H54 (cell line): Measurements from ENCODE around the gene DIP2C.
"Not testable (repeated sequence)": the region's sequence is repeated elsewhere in the genome, so short reads cannot be mapped to it uniquely, and the experiment has no call there.

Experiments
- DNase-seq: peaks from one replicate; pipeline ENCODE4 v3.0.0; 2011; ENCODE audit warnings: low spot score, mixed read lengths; ENCODE audit not compliant: insufficient read length
- FAIRE-seq: peaks from 3 replicates; lab custom pipeline; 2011; peaks lifted over from hg19 to GRCh38; lab: Jason Lieb, UNC
- POLR2A ChIP-seq: IDR thresholded peaks from 2 replicates; pipeline ENCODE4 v1.6.1; 2011; ENCODE audit warnings: low read depth, mild to moderate bottlenecking, low read length

DIP2C gene

DNA sequence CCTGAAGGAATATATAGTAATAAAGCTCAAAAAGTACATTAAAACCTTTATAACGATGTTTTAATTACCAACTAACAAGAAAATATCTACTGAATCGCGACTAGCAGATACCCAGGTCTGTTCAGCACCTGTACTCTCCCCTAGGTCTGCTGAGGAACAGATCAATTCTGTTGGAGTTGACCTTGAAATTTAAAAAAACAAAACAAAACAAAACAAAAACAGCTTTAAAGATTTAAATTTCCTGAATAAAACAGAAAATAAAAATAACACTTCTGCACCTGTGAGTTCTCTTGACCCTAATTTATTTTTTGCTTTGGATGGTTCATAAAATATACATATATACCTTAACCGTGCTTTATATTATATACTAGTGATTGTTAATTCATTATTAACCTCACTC lies 24.6 kb downstream of the DIP2C start:
- FAIRE-seq (no peak), DNase-seq (no peak)
- no peak for TF ChIP-seq POLR2A

DNA sequence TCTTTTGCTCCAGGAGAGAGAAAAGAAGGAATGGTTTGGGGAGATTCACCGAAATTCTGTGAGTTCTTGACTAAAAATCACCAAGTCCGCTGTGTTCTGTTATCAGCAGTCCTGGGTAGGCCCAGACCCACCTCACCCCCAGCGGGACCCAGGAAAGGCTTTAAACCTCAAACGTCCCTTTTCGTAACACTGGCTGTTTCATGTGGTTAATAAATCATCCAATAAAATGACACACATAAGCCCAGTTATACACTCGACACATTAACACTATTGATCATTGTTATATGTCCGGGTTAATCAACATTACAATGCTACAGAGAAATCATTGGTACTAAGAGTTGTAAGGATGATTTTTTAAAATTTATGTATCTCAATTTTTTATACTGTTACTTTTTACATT lies 25.2 kb downstream of the DIP2C start:
- no peak for TF ChIP-seq POLR2A
- no peak for FAIRE-seq
- DNase-seq: no peak

DNA sequence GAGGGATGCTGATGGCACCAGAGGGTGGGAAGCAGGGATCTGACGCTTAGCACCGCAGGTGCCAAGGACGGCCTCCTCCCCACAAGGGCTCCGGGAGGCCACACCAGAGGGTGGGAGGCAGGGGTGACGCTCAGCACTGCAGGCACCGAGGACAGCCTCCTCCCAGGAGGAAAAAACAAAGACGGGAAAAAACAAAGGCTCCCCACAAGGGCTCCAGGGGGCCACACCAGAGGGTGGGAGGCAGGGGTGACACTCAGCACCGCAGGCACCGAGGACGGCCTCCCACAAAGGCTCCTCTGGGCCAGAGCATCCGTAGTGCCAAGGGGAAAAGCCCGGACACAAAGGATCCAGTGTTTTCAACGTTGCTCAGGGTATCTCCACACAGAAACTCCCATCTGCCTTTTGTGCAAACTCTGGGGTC lies 25.6 kb downstream of the DIP2C start:
- FAIRE-seq: no peak
- no peak for DNase-seq
- TF ChIP-seq POLR2A: no peak

DNA sequence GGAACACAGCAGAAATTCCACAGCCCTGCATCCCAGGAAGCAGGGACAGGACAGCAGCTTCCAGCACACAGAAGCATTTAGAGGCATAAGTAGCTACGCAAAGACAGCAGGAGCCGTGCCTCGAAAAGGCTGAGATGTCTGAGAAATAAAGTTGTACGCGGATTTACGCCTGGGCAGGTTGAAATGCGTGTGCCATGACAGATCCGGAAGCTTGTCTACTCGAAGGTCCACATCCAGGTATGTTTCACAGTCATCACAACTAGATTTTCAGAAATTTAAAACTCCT lies 26.1 kb downstream of the DIP2C start:
- FAIRE-seq (no peak), DNase-seq (no peak)
- TF ChIP-seq POLR2A: no peak

DNA sequence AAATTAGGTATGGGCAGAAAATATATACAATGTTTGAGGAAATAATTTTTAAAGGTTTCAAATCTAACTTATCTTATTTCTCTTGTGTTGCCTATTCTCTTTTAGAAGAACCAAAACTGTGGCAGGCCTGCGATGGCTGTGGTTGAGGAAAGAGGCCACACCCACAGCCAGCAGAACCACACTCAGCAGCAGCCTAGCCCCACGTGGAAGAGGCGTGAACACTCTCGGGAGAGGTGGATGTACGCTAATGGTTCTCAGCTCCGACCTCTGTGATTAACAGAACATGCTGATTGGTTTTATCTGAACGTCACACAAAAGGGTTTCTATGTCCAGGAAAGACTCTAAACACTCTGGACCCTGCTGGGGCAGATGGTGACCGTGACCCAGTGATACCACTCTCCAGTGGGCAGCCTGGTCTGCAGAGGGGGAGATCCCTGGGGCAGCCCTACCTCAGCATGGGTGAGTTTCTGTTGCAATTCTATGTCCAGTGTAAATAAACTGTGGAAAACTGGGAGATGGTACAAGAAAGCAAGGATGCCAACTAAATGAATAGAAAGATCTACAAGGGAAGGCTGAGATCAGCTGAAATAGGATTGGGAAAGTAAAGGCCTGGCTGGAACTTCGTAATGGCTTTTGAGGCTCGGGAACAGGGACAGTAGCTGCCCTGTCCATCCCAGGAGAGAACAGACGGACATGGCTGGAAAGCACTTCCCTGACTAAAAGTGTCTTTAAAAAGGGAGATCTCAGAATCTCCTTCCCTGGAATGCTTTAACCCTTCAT lies 26.6 kb downstream of the DIP2C start:
- no peak for FAIRE-seq
- no peak for TF ChIP-seq POLR2A
- DNase-seq: no peak

DNA sequence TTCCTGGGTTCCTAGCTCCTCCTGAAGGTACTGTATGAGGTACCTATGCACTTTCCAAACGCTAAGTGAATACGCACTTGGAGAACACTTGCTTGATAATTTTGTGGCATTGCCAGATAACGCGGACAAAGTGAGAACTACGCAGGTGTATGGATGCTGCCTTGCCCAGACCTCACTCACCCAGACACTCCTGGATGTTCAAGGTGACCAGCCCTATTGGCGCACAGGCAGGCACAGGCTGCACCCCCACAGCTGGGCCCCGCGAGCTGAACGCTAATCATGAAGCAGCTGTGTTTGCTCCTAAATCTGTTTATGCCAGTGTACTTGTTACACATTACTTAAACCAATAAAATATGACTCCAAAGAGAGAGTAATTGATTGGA lies 27.3 kb downstream of the DIP2C start:
- TF ChIP-seq POLR2A: no peak
- DNase-seq (no peak), FAIRE-seq (no peak)

DNA sequence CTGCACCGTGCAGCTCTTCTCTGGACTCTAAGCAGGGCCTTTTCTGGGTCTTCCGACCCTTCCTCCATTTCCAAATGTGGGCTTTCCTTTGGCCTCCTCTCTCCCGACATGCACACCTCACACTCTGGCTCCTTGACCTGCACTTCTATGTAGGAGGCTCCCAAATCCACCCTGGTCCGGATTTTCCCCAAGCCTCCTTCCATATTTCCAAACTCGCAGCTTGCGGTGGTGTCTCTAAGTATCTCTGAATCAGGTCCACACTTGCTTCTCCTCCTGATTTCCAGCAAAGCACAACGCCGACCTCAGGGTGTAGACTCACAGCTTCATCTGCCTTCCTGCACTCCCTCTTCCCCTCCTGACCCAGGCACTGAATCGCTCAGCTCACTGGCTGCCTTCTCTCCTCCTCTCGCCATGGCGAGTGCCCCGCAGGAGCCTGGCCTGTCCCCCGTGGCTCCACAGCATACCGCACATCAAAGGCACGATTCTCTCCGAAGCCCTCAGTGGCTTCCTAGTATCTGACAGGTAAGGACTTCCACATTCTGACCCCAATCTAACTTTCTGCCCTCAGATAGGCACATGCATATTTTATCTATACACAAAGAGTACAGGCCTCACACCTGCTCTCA lies 27.8 kb downstream of the DIP2C start:
- FAIRE-seq (no peak), DNase-seq (no peak)
- no peak for TF ChIP-seq POLR2A

DNA sequence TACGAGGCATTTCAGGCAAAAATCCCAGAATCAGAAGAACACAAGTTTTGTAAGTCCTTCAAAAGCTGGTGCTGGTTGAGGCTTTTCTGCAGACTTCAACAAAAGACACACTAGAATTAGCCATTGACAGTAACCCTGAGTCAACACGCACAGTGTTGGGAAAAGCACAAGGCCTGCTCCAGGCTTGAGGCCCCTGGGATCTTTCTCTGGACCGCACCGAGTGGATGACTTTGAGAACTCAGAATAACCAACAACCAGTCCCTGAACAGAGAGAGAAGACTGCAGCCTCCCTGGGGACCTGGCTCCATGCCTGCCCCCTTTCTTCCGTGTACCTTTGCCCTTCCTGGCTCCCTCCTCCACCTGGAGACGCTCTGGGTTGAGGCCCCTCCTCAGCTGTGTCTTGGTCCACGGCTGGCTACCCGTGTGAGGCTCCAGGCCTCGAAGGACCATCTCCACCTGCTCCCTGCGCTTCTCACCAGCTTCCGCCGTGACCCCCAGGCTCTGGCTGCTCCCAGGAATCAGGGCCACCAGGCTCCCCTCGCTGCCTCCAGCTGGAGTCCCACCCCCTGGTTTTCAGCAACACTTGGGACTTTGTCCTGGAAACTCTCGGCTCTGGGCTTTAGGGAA lies 28.4 kb downstream of the DIP2C start:
- DNase-seq: no peak
- FAIRE-seq: no peak
- no peak for TF ChIP-seq POLR2A

DNA sequence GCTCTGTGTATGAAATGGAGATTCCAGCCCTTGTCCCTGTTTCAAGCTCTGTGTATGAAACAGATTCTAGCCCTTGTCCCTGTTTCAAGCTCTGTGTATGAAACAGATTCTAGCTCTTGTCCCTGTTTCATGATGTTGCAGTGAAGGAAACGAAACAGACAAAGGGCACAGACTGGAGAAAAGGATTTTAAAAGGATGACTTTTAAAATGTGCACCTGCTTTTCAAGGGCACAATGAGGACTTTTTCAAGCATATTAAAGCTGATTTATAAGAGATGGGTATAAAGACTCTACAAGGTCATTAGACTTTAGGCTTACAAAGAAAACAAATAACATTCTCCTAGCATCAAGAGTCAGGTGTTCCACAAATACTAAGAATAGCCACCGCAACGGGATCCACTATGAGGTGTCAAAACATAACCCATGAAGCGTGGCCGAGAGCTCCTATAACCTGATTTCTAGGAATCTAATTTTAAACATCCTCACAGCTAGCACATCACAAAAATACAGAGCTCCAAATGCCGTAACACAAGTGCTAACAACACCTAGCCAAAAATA lies 29.0 kb downstream of the DIP2C start:
- no peak for DNase-seq
- no peak for TF ChIP-seq POLR2A
- no peak for FAIRE-seq

DNA sequence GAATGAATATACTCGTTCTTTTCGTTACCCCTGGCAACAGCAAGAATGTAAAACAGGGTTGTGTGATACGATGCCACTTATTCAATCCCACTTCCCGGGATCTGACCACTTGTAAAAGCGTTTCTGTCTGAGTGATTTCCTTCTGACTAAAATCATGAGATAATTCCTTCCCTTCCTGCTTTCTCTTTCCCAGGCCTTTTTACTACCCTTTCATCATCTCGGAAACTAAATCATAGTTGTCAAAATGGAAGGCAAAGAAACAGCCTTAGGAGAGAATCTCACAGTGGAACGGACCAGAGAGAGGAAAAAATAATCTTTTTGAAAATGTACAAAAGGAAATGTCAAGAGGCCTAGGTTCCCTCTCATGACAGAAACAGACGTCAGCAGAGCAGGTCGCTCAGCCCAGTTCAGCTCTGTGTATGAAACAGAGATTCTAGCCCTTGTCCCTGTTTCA lies 29.8 kb downstream of the DIP2C start:
- FAIRE-seq (no peak), DNase-seq (no peak)
- no peak for TF ChIP-seq POLR2A

DNA sequence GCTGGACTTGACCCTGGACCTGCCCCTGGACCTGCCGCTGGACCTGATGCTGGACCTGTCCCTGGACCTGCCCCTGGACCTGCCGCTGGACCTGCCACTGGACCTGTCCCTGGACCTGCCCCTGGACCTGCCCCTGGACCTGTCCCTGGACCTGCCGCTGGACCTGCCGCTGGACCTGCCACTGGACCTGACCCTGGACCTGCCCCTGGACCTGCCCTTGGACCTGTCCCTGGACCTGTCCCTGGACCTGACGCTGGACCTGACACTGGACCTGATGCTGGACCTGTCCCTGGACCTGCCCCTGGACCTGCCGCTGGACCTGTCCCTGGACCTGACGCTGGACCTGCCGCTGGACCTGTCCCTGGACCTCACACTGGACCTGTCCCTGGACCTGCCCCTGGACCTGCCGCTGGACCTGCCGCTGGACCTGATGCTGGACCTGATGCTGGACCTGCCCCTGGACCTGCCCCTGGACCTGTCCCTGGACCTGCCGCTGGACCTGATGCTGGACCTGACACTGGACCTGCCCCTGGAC lies 31.6 kb downstream of the DIP2C start:
- FAIRE-seq, DNase-seq: not testable (repeated sequence)

DNA sequence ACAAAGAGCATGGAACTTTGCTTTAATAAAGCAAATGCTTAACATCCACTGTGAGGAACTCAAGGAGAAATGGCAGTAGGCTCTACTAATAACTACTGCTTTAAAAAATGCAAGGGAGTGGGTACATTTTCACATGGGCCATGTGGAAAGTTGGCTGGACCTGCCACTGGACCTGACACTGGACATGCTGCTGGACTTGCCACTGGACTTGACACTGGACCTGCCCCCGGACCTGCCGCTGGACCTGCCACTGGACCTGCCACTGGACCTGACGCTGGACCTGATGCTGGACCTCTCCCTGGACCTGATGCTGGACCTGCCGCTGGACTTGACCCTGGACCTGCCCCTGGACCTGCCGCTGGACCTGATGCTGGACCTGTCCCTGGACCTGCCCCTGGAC lies 32.6 kb downstream of the DIP2C start:
- no peak for DNase-seq
- TF ChIP-seq POLR2A: no peak
- FAIRE-seq: no peak

DNA sequence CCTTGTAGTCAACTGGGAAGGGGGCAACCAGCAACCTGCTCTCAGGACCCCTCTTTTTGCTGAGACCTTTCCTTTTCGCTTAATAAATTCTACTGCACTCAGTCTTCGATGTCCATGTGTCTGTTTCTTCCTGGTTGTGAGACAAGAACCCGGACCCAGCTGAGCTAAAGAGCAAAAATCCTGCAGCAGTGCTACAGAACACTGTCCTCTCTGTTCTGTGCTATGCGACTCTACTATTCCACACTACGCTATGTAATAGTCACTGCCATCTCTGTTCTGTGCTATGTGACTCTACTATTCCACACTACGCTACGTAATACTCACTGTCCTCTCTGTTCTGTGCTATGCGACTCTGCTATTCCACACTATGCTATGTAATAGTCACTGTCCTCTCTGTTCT lies 34.3 kb downstream of the DIP2C start:
- FAIRE-seq (no peak), DNase-seq (no peak)
- TF ChIP-seq POLR2A: no peak

DNA sequence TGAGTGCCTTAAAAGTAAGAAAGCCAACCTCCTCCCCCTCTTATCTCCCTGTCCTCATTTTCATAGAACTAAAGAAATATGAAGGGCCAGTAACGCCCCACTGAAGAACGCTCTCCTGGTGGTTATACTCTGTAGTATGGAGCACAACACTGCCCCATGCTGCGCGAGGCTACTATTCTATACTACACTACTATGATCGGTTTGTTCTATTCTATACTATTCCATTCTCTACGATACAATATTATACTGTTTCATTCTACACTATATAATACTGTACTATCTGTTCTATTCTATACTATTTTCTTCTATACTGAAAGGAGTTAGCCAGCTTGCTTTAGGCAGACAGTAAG lies 34.8 kb downstream of the DIP2C start:
- no peak for FAIRE-seq
- TF ChIP-seq POLR2A: no peak
- no peak for DNase-seq
